Activated CD8-positive, alpha-beta memory T cell treated with anti-CD3 and anti-CD28 coated beads, Interleukin-2, amount 10 ng/mL, durations not matched to agents 7 days and 5 days (primary cell): ENCODE measurements around the gene TADA2A. TPM values are rescaled to one million over a fixed set of nuclear protein-coding genes. Genes with fewer than 3 reads are reported as not detected.

Experiments
- ATAC-seq: fragments of 150-1000 bp; cut with Tn5 transposase; one replicate; pipeline ENCODE4 v1.10.0; 2021; ENCODE audit warnings: moderate library complexity
- CTCF ChIA-PET: fragments of 350-600 bp; sonication (Branson Sonifier 250); formaldehyde crosslinking; loops from one replicate; lab custom pipeline; 2021; ENCODE audit warnings: antibody characterized with exemption; lab: Charles Lee
- DNase-seq: peaks from one replicate; pipeline ENCODE4 v3.0.0-alpha.2; 2020
- H3K27ac Mint-ChIP-seq: one replicate; pipeline ENCODE4 v1.8.0; 2021; ENCODE audit warnings: mild to moderate bottlenecking, mixed read lengths
- H3K27me3 Mint-ChIP-seq: one replicate; pipeline ENCODE4 v1.8.0; 2021; ENCODE audit warnings: mixed read lengths
- H3K36me3 Mint-ChIP-seq: one replicate; pipeline ENCODE4 v1.8.0; 2021; ENCODE audit warnings: mild to moderate bottlenecking, mixed read lengths
- H3K4me1 Mint-ChIP-seq: one replicate; pipeline ENCODE4 v1.8.0; 2021; ENCODE audit warnings: mixed read lengths
- H3K4me3 Mint-ChIP-seq: one replicate; pipeline ENCODE4 v1.8.0; 2021; ENCODE audit warnings: mild to moderate bottlenecking, moderate library complexity, mixed read lengths
- H3K9me3 Mint-ChIP-seq: one replicate; pipeline ENCODE4 v1.8.0; 2022; ENCODE audit warnings: low read depth, mixed read lengths
- total RNA-seq, 2 experiments: library from RNA; stranded (reverse); gene quantifications; one replicate each; pipeline ENCODE4 v1.2.3, GENCODE V29; 2021

The TADA2A gene
- total RNA-seq, 2 experiments from 2014 or later = 42.2 to 50.4 TPM

DNA sequence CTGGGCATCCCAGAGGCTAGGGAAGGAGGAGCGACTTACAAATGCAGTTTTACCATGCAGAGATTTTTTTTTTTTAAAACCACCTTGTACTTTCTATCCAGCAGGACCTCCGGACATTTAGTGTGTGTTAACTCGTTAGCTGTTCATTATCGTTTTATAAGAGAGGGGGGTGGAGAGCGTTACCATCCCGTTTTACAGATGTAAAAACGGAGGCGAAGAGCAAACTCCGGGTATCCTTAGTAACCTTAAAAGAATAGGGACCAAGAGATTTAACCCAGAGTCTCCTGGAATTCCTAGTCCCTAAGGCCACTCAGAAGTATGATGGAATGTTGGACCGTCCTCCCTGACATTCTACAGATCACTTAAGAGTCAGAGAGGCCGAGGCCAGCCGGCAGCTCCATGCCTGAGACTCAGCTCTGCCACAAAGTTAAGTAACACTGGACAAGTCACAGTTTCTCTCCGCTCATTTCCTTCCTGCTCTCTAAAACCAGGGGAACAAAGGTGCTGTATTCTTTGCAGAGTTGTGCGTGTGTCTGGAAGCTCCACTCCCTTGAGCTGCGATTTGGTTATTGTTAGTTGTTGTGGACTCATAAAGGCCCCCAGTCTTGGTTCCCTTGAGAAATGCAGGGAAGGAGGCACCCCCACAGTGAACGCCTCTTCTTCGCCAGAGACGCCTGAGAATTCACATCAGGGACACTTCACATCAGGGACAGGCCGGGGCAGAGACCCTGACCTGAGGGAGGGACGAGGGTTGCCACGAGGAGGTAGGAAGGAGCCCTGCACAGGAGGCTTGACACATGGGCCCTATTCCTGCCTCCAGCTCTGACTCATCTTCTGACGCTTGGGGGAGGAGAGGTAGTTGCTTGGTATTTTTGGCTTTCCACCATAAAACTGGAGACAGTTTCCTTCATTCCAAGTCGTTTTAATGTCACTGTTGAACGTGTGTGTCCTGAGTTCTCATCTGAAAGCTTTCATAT lies 84.2 kb downstream of the TADA2A start:
- CTCF ChIA-PET = interaction anchor here (1.4 to 2.4 kb wide), 3 partner anchors 9 to 117 kb away, joined by 4 to 6 read pairs (median 4); no protein-coding TSS in a partner anchor
- ATAC-seq = no peak
- peaks cover 38% of the 10 kb centered on the region for H3K4me1 Mint-ChIP-seq
- no peaks in the 10 kb centered on the region for H3K9me3 Mint-ChIP-seq
- no peaks in the 10 kb centered on the region for H3K27me3 Mint-ChIP-seq
- peak overlapping the region; percentile 81 for H3K27ac Mint-ChIP-seq
- peak overlapping the region; percentile 82 for H3K4me3 Mint-ChIP-seq
- DNase-seq = no peak
- no peaks in the 10 kb centered on the region for H3K36me3 Mint-ChIP-seq

DNA sequence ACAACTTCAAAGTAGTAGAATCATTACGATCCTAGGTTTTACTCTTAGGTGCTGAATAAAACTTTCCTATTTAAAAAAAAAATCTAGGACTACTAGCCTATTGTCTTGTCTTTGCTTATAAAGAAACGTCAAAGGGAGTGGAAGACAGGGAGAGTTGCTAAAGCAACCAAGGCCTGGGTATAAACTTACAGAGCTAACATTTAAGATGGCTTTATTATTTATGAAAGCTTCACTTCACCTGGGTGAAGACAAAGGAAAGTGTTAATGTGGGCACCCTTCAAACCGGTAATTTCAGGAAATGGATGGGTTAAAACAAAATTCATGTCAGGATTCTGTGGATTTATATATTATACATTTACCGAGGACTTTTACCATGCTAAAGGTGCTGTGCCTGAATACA lies 85.5 kb downstream of the TADA2A start:
- Mint-ChIP-seq H3K36me3 (no peaks in the 10 kb centered on the region), H3K4me3 (no peak overlapping the region), H3K27ac (no peak overlapping the region), H3K4me1 (peaks cover 38% of the 10 kb centered on the region), H3K27me3 (no peaks in the 10 kb centered on the region), H3K9me3 (no peaks in the 10 kb centered on the region)
- ATAC-seq (no peak), DNase-seq (no peak)
- CTCF ChIA-PET = interaction anchor here (1.4 to 2.4 kb wide), 3 partner anchors 8 to 119 kb away, joined by 4 to 6 read pairs (median 4); no protein-coding TSS in a partner anchor

DNA sequence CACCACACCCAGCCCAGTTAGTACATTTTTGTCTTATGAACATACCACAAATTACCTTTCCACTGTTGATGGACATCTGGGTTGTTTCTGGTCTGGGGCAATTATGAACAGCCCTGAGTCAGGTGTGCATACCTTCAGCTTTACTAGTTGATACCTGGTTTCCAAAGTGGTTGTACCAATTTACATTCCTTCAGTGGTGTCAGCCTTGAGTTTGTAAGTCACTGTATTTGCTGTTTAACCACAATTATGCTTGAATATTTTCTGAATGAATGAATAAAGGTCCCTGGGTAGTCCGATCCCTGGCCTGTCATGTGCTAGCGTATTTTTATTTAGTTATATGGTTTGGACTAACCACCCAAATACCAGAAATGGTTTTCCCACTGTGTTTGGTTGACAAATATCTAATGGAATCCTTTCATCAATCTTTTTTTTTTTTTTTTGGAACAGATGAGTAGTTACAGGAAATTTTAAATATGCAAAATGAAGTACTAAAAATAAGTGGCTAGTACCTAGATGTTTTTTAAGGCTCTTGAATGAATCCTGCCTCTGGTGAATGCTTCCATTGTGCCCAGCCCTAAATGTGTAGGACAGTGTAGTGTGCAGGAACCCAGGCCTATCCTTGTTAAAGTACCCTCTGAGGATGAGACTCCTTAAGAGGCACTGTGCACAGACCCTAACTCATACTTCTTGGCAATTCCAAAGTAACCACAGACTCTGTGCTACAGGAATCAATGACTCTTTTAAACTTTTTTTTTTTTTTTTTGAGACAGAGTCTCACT lies 86.8 kb downstream of the TADA2A start:
- Mint-ChIP-seq H3K4me1 (peaks cover 31% of the 10 kb centered on the region), H3K27ac (no peak overlapping the region), H3K4me3 (no peak overlapping the region), H3K36me3 (peaks cover 2% of the 10 kb centered on the region), H3K9me3 (no peaks in the 10 kb centered on the region), H3K27me3 (no peaks in the 10 kb centered on the region)
- DNase-seq (no peak), ATAC-seq (no peak)
- CTCF ChIA-PET = no interaction called here

DNA sequence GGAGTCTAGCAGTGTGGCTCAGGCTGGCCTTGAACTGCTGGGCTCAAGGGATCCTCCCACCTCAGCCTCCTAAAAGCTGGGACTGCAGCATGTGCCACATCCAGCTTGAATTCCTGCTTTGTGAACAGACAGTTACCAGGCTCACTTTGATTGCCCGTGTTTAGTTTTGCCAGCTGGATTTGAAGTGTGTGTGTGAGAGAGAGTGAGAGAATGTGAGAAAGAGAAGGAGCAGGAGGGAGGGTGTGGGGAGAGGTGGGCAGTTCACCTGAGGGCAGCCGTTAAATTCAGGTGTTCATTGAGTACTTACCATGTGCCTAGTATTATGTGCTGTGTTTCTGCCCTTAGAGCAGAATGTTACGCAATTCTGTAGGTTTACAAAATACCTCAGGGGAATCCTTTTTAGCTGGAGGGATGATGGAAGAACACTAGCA lies 87.7 kb downstream of the TADA2A start:
- Mint-ChIP-seq H3K4me1 (peaks cover 25% of the 10 kb centered on the region), H3K27ac (no peak overlapping the region), H3K9me3 (no peaks in the 10 kb centered on the region), H3K4me3 (no peak overlapping the region), H3K27me3 (no peaks in the 10 kb centered on the region), H3K36me3 (peaks cover 2% of the 10 kb centered on the region)
- CTCF ChIA-PET = interaction anchor here (1.0 to 1.5 kb wide), 2 partner anchors 12 to 121 kb away, joined by 3 to 6 read pairs; no protein-coding TSS in a partner anchor
- ATAC-seq (no peak), DNase-seq (no peak)

DNA sequence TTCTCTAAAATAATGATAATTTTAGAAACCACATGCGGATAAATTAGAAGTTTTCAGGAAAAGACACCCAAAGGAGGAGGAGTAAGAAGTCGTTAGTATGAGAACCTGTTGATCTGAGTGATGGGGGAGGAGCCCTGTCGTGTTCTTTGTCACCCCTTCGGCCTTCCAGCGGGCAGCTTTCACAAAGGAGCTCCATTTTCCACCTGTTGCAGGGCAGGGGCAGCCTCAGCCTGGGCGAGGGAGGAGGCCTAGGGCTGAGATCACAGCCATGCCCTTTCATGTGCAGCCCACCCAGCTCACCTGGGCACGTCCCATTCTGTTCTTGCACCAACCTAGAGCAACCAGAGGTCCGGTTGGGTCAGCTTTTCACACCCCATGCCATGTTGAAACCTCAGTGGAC lies 88.3 kb downstream of the TADA2A start:
- Mint-ChIP-seq H3K9me3 (no peaks in the 10 kb centered on the region), H3K27me3 (no peaks in the 10 kb centered on the region), H3K4me3 (no peak overlapping the region), H3K4me1 (peaks cover 25% of the 10 kb centered on the region), H3K27ac (no peak overlapping the region), H3K36me3 (peaks cover 2% of the 10 kb centered on the region)
- ATAC-seq = no peak
- DNase-seq = no peak
- CTCF ChIA-PET = interaction anchor here (1.0 to 1.5 kb wide), 2 partner anchors 12 to 121 kb away, joined by 3 to 6 read pairs; no protein-coding TSS in a partner anchor

DNA sequence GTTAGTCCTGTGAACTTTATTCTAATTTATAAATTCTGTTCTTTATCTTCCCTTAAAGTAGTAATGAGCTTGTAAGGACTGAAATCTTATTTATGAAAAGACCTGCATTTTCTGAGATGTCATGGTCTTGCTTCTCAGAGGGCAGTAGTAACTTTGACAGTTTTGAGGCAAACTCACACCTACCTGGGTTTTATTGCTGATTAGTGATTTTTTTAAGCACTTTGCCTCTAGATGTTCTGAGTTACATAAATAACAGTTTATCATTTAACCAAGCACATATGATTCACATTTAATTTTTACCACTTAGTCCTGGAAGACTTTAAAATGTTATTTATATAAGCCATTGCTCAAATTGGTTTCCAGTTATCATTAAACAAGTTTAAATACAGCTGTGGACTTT lies 93.7 kb downstream of the TADA2A start:
- H3K27me3 Mint-ChIP-seq = no peaks in the 10 kb centered on the region
- DNase-seq = no peak
- H3K4me1 Mint-ChIP-seq = peaks cover 6% of the 10 kb centered on the region
- ATAC-seq = no peak
- peaks cover 4% of the 10 kb centered on the region for H3K36me3 Mint-ChIP-seq
- H3K4me3 Mint-ChIP-seq = no peak overlapping the region
- no peaks in the 10 kb centered on the region for H3K9me3 Mint-ChIP-seq
- H3K27ac Mint-ChIP-seq = no peak overlapping the region
- CTCF ChIA-PET = interaction anchor here (1.1 to 1.3 kb wide), 2 partner anchors 8 to 80 kb away, joined by 3 to 4 read pairs; no protein-coding TSS in a partner anchor

DNA sequence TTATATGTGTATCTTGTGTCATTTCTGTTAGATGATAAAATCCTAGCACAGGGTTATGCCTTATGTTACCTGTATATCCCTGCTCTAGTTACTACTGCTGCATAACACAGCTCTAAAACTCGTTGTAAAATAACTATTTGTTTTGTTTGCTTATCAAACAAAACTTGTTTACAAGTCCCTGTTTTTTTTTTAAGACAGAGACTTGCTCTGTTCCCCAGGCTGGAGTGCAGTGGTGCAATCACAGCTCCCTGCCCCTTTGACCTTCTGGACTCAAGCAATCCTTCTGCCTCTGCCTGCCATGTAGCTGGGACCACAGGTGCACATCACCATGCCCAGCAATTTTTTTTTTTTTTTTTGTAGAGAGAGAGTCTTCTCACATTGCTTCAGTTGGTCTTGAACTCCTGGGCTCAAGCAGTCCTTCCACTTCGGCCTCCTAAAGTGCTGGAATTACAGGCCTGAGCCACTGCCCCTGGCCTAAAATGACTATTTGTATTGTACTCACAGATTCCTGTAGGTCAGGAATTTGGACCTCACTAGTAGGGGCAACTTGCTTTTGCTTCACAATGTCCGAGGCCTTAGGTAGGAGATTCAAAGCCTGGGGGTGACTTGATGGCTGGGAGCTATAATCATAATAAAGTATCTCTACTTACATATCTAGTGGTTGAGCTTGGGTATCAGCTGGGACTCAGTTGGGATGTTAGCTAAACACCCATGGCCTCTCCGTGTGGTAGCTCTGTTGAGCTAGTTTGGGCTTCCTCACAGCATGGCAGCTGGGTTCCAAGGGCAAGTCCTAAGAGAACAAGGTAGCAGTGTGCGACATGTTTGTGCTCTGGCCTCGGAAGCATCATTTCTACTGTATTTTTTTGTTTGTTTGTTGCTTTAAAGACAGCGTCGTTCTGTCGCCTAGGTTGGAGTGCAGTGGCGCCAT lies 95.6 kb downstream of the TADA2A start:
- DNase-seq (no peak), ATAC-seq (no peak)
- Mint-ChIP-seq H3K27ac (no peak overlapping the region), H3K9me3 (no peaks in the 10 kb centered on the region), H3K36me3 (peaks cover 4% of the 10 kb centered on the region), H3K27me3 (no peaks in the 10 kb centered on the region), H3K4me1 (peaks cover 17% of the 10 kb centered on the region), H3K4me3 (no peak overlapping the region)
- CTCF ChIA-PET = no interaction called here

DNA sequence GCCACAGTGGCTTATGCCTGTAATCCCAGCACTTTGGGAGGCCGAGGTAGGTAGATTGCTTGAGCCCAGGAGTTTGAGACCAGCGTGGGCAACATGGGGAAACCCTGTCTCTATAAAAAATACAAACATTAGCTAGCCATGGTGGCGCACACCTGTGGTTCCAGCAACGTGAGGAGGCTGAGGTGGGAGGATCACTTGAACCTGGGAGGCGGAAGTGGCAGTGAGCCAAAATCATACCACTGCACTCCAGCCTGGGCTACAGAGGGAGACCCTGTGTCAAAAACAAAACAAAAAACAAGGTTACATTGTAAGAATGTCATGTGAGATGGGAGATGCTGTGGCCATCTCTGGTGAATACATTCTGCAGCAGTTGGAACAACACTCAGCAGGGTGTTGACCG lies 96.5 kb downstream of the TADA2A start:
- Mint-ChIP-seq H3K27ac (no peak overlapping the region), H3K36me3 (peaks cover 2% of the 10 kb centered on the region), H3K9me3 (no peaks in the 10 kb centered on the region), H3K4me1 (peaks cover 17% of the 10 kb centered on the region), H3K4me3 (no peak overlapping the region), H3K27me3 (no peaks in the 10 kb centered on the region)
- CTCF ChIA-PET = no interaction called here
- ATAC-seq (no peak), DNase-seq (no peak)

DNA sequence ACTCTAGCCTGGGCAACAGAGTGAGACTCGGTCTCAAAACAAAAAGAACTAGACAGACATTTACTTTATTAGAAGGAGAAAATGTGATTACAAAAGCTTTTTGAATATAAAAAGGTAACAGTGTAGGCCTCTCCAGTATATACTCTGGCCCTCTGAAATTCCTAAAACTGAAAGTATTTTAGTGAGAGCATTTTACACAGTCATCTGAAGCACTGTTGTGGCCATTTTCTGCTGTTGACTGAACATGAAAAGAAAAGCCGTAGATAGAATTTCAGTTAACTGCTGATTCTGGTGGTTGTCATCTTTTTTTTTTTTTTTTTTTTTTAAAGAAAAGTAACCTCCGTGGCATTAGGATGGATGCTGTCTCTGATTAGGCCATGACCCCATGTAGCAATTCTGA lies 98.6 kb downstream of the TADA2A start:
- CTCF ChIA-PET = interaction anchor here (1.3 to 1.6 kb wide), 2 partner anchors 14 to 132 kb away, joined by 4 read pairs; no protein-coding TSS in a partner anchor
- Mint-ChIP-seq H3K4me1 (peaks cover 17% of the 10 kb centered on the region), H3K27me3 (no peaks in the 10 kb centered on the region), H3K4me3 (no peak overlapping the region), H3K36me3 (peaks cover 2% of the 10 kb centered on the region), H3K9me3 (no peaks in the 10 kb centered on the region), H3K27ac (no peak overlapping the region)
- DNase-seq = no peak
- ATAC-seq = peak; percentile 57

DNA sequence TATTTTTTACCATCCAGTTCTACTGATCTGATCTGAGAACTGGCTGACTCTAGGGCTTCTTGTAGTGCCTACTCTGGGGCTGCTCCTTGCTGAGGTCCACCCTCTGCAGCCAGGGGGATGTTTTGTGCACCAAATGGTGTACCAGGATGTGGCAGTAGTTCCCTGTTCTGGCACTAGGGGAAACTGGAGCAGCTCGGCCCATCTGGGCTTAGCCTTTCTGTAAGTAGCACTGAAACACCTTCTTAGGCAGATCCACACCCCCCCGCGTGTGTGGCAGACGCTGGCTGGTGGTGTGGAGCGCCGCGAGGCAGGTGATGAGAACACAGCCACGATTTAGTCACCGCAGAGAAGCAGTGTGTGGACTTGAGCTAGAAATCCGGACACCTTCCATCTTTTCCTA lies 100.0 kb downstream of the TADA2A start:
- no peak overlapping the region for H3K4me3 Mint-ChIP-seq
- H3K27me3 Mint-ChIP-seq = no peaks in the 10 kb centered on the region
- peak; percentile 59 for DNase-seq
- peaks cover 17% of the 10 kb centered on the region for H3K4me1 Mint-ChIP-seq
- CTCF ChIA-PET = interaction anchor here (0.6 to 1.3 kb wide), 5 partner anchors 9 to 133 kb away, joined by 3 to 8 read pairs (median 3); no protein-coding TSS in a partner anchor
- peaks cover 2% of the 10 kb centered on the region for H3K36me3 Mint-ChIP-seq
- peak; percentile 81 for ATAC-seq
- no peaks in the 10 kb centered on the region for H3K9me3 Mint-ChIP-seq
- no peak overlapping the region for H3K27ac Mint-ChIP-seq

DNA sequence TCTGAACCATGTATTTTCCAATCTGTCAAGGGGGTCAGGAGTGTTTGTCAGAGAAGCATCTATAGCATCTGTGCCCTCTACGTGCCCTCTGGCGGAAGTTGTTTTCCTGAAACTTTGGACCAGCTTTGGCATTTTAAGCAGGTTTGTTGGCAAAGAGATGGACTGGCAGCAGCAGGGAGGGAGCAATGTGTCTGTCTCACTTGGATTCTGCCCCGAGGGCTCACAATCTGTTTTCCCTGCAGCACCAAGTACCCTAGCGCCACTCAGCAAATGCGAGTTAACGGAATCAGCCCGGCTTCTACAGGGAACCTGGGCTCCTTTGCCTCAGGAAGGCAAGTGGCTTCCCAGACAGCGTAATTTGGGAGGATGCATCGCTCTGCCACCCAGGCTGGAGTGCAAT lies 100.4 kb downstream of the TADA2A start:
- H3K27ac Mint-ChIP-seq = no peak overlapping the region
- DNase-seq (no peak), ATAC-seq (no peak)
- H3K27me3 Mint-ChIP-seq = no peaks in the 10 kb centered on the region
- H3K9me3 Mint-ChIP-seq = no peaks in the 10 kb centered on the region
- H3K4me3 Mint-ChIP-seq = no peak overlapping the region
- H3K36me3 Mint-ChIP-seq = peaks cover 4% of the 10 kb centered on the region
- peaks cover 17% of the 10 kb centered on the region for H3K4me1 Mint-ChIP-seq
- CTCF ChIA-PET = interaction anchor here (0.6 to 1.3 kb wide), 4 partner anchors 8 to 81 kb away, joined by 3 to 8 read pairs (median 4); no protein-coding TSS in a partner anchor

DNA sequence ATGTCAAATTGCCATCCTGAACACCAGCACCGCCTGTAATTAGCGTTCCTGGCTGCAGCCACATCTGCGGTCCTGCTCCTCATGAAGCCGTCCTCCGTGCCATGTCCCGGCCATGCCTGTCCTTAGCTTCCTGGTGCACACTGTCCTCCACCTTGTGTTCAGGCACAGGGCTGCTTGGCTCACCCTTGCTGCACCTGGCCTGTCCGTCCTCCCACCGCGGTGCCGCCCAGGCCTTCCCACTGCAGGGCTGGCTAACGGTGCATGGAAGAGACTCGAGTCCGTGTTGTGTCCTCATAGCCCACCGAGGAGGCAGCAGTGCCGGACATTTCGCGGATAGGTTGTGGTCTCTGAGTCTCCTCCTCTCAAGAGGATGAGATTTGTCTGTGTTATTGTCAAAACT lies 103.4 kb downstream of the TADA2A start:
- CTCF ChIA-PET = no interaction called here
- Mint-ChIP-seq H3K36me3 (peaks cover 9% of the 10 kb centered on the region), H3K4me3 (no peak overlapping the region), H3K9me3 (no peaks in the 10 kb centered on the region), H3K27ac (no peak overlapping the region), H3K27me3 (no peaks in the 10 kb centered on the region), H3K4me1 (peaks cover 13% of the 10 kb centered on the region)
- no peak for DNase-seq
- no peak for ATAC-seq
